GM21619 (cell line): ENCODE data around the gene SMTNL1.

Experiments
- ATAC-seq: cut with Tn5 transposase; IDR thresholded peaks from one replicate; pipeline ENCODE4 v1.9.1; 2021; ENCODE audit not compliant: unreplicated experiment

SMTNL1 gene

DNA sequence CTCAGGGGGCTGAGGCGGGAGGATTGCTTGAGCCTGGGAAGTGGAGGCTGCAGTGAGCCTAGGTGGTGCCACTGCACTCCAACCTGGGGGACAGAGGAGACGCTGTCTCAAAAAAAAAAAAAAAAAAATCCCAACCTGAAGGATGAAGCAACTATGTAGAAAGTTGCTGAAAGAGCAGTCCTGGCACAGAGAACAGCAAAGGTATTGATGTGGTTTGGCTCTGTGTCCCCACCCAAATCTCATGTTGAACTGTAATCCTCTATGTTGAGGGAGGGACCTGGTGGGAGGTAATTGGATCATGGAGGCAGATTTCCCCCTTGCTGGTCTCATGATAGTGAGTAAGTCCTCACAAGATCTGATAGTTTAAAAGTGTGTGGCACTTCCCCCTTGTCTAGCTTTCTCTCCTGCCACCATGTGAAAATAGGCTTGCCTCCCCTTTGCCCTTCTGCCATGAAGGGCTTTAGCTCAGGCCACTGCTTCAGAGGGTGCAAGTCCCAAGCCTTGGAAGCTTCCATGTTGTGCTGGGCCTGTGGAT is 49.4 kb downstream of the SMTNL1 start:
- no peak for ATAC-seq

DNA sequence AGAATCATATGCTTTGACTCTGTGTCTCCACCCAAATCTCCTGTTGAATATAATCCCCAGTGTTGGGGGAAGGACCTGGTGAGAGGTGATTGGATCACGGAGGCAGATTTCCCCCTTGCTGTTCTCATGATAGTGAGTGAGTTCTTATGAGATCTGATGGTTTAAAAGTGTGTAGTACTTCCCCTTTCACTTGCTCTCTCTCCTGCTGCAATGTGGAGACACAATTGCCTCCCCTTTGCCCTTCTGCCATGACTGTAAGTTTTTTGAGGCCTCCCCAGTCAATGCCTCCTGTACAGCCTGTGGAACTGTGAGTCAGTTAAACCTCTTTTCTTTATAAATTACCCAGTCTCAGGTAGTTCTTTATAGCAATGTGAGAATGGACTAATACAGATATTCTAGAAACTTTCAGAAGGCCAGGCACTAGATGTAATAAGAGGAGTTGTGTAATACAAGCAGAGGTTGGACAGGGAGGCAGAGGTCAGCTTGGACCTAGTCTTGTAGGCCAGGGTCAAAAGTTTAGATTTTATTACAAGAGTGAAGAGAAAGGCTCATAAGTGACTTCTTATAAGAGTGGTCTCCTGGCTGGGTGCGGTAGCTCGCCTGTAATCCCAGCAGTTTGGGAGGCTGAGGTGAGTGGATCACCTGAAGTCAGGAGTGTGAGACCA is 50.8 kb downstream of the SMTNL1 start:
- ATAC-seq, result no peak

DNA sequence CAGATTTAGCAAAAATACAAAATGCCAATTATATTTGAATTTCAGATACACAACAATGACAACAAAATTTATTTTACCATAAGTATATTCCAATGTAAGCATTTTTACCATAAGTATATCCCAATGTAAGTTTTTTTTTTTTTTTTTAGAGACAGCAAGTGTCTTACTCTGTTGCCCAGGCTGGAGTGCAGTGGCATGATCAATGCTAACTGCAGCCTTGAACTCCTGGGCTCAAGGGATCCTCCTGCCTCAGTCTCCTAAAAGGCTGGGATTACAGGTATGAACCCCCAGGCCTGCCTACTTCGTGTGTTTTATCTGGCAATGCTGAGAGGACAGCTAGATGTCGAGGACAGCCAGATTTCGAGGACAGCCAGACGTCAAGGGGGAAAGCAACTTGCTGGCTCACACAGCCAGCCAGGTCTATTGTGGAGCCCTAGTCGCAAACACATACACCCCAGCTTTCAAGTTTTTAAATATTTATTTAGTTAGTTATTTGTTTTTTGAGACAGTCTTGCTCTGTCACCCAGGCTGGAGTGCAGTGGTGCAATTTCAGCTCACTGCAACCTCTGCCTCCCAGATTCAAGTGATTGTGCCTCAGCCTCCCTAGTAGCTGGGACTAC is 59.0 kb downstream of the SMTNL1 start:
- ATAC-seq, result no peak

DNA sequence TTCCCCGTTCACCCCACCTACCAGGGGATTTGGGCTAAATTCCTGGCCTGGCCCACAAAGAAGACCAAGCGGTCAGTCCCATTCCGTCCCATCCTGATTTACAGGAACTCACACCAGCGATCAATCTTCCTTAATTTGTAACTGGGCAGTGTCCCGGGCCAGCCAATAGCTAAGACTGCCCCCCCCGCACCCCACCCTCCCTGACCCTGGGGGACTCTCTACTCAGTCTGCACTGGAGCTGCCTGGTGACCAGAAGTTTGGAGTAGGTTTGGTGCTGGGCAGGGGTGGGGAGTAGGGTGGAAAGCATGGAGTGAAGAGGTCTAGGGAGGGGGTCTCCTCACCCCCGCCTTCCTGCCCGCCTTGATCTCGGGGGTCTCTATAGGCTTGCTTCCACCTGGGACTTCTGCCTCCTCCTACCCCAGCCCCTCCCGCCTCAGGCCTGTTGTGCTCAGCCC is 60.1 kb downstream of the SMTNL1 start, which contains the start of gene SERPING1:
Gene SERPING1, plus strand, starts transcription at position 225 of the 455 bp plus-strand sequence. CDS start 586 bp downstream, outside the sequence.
- no peak for ATAC-seq

DNA sequence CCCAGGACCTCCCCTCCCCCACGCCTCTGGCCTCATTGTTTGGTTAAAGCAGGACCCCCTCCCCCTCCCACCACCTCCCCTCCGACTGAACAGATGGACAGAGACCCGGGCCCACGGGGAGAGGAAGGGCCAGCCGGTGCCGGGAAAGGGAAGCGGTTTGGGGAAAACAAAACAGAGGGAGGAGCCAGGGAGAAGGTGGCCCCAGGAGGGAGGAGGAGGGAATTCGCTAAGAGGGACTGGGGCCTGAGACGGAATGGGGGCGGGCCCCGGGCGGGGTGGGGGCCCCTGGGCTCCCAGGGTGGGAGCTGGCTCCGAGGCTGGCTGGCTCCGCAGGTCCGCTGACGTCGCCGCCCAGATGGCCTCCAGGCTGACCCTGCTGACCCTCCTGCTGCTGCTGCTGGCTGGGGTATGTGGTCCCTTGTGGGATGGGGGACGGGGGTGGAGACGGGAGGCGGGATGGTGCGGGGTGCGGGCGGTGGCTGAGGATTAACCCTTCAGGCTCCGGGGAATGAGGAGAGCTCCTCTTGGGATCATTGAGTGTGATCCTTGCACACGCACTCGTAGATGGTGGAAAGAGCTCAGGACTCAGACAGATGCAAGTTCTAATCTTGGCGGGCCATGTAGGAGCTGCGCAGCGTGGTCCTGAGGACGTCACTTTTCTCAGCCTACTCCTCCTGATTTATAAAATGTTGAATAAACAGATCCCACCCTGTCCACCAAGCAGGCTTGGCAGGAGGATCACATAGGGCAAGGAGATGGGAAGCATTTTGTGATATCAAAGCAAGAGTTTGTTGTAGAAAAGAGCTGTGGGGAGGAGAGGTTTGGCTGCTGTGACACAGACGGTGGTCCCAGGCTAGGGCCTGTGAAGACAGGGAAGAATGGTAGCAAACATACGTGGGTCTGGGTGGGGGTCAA is 60.8 kb downstream of the SMTNL1 start:
- no peak for ATAC-seq

DNA sequence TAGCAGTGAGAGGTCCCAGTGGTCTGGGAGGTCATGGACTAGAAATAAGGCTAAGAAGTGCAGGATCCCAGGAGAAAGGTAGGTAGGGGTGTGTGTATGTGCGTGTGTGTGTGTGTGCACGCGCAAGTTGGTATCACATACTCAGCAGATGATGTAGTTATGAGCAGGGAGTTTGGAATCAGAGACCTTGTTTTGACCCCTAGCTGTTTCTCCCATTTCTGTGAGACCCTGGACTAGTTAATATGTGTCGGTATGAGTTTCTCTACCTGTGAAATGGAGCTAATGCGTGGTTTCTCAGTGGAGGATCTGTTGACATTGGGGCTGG is 61.4 kb downstream of the SMTNL1 start:
- ATAC-seq, result no peak

DNA sequence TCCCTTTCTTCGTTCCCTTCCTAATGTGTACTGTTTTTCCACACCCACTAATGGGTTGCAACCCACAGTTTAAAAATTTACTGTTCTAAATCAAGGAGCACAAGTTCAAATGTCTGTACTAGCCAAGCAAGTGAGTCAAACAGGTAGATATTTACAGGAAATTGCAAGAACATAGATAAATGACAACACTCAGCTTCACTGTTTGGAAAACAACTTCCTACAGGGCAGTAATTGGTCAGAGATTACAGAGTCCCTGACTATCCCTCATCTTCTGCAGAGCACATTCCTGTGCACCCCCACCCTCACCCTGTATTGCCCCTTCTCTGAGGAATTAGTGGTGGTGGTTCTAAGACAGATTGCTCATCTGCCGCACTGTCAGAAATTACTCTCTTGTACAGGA is 62.0 kb downstream of the SMTNL1 start:
- no peak for ATAC-seq
